GM19395 (cell line): ENCODE data around the gene DNAH8.
"Not testable (repeated sequence)": the region's sequence is repeated elsewhere in the genome, so short reads cannot be mapped to it uniquely, and the experiment has no call there.

Experiments used
- ATAC-seq: cut with Tn5 transposase; IDR thresholded peaks from one replicate; pipeline ENCODE4 v1.9.1; 2021; ENCODE audit warnings: mild to moderate bottlenecking, moderate library complexity; ENCODE audit not compliant: unreplicated experiment

DNAH8 gene

GRCh38 chr6:38715016-38715689, at the start of gene DNAH8:
Gene DNAH8, plus strand, starts transcription at chr6:38715311. Its CDS starts 7,499 bp downstream, at chr6:38722810.
- no peak for ATAC-seq

DNA sequence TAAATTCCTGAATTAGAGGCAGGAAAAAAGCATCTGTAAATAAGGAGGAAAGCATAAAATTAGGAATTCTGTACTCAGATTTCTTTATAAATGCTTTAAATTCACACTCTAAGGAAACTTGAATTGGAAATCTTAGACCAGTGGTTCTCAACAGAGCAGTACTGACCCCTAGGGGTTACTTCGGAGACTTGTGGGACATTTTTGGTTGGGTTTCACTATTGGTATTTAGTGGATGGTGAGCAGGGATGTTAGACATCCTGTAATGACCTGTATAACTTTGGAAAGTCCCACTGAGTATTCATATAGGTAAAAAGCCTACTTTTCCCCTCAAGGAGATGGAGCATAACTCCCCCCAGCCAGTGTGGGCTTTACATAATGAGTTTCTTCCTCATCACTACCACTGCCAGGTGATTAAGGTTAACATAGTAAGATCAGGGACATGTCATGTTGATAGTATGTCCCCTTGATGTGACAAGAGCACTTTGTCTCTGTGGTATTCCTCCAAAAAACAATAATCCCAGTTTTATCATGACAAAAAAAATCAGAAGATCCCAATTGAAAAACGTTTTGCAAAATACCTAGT, 43.1 kb upstream of the DNAH8 start:
- peak; percentile 77 for ATAC-seq

DNA sequence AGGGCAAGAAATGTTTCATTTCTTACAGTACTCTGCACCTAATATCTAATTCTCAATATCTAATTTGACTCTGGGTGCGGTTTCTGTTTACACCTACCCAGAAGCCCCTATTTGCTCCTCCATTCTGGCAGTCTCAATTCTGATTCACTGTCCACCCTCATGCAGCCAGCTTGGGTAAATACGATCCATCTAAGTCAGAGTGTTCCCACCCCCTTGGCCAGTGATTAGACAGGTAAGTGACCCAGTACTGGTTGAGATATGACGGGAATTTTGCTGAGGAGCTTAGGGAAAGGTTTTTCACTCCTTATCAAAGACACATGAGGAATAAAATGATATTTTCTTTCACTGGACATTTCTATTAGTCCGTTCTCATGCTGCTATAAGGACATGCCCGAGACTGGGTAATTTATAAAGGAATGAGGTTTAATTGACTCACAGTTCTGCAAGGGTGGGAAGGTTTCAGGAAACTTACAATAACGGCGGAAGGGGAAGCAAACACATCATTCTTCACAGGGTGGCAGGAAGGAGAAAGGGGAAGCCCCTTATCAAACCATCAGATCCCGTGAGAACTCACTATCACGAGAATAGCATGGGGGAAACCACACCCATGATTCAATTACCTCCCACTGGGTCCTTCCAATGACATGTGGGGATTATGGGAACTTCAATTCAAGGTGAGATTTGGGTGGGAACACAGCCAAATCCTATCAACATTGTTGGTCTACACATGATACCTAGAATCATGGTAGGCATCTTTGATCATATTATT, 41.5 kb upstream of the DNAH8 start:
- ATAC-seq: no peak

GRCh38 chr6:38676236-38676973, 38.7 kb upstream of the DNAH8 start:
- peak; percentile 56 for ATAC-seq

- no peak for ATAC-seq
Measured at GRCh38 chr6:38676974-38677544, 38.1 kb upstream of the DNAH8 start.

DNA sequence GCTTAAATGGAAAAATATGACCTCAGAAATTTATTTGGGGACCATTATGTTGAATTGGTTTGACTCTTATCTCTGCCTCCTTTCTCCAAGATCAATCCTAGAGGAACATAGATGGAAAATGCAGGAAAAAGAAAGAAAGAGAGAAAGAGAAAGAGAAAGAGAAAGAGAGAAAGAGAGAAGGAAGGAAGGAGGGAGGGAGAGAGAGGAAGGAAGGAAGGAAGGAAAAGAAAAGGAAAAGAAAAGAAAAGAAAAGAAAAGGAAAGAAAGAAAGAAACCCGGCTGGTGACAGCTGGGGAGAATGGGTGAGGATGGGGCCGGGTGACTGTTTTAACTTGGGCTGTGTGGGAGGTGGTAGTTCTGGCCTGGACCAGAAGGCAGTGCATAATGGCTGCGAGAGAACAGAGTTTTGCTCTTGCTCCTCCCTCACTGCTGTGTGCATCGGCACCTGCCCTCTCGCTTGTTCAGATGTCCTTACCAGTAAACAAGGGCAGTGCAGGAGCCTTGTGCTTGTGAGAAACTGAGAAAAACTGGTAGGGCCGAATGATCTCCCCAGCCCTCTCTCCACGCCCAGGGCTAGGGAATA, 36.8 kb upstream of the DNAH8 start:
- ATAC-seq: no peak

DNA sequence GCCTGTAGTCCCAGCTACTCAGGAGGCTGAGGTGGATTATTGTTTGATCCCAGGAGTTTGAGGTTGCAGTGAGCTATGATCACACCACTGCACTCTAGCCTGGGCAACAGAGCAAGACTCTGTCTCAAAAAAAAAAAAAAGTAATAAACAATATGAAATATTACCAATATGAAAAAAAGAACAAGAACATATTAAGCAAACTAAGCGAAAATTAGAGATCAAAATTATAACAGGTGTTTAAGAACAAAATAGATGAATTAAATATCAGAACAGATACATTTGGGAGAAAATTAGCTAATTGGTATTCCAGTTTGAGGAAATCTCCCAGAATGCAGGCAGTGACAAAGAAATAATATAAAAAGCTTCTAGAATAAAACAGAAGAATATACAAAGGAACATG, 35.4 kb upstream of the DNAH8 start:
- no peak for ATAC-seq

GRCh38 chr6:38681850-38682249, 33.3 kb upstream of the DNAH8 start:
- no peak for ATAC-seq

GRCh38 chr6:38684237-38684636, 30.9 kb upstream of the DNAH8 start:
- no peak for ATAC-seq

- ATAC-seq: no peak
Measured at GRCh38 chr6:38684904-38685303, 30.2 kb upstream of the DNAH8 start.

- ATAC-seq: no peak
Measured at GRCh38 chr6:38686270-38687042, 28.7 kb upstream of the DNAH8 start.

- ATAC-seq: no peak
Measured at GRCh38 chr6:38687043-38687353, 28.1 kb upstream of the DNAH8 start.

DNA sequence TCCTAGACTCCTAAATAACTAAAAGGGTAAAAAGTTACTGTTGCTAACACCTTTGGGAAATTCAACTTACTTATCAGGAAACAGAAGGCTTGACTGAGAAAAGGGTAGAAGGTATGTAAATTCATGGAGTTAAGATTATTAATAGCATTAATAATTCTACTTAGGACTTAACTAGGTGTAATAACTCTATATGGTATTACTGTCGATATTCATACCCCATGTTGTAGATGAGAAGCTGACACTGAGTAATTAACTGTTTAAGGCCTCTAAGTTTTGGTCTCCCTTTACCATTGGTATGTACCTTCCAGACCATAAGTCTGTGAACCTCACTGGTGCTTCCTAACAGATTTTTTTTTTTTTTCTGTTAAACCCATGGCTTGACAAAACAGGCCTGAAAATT, 27.6 kb upstream of the DNAH8 start:
- no peak for ATAC-seq

DNA sequence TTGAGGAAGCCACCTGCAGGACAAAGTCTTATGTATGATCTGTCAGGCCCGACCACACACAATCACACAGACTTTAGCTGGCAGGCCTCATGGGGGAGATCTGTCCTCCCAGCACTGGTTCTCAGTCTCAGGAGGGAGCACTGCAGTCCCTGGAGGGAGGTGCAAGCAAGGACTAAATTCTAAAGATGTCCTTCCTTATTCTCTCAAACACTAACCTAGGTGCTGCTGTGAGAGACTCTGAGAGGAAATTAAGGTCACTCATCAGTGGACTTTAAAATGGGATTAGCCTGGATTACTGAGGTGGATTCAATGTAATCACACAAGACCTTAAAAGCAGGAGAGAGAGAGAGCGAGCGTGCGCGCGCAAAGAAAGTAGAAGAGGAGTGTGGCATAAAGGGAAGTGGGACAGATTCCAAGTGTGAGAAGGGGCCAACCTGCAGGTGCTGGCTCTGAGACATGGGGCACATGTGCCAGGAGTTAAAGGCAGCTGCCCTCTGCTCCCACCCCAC, 26.5 kb upstream of the DNAH8 start:
- no peak for ATAC-seq

GRCh38 chr6:38695227-38695900, 19.7 kb upstream of the DNAH8 start:
- ATAC-seq: no peak

- ATAC-seq: no peak
Measured at GRCh38 chr6:38695933-38696332, 19.2 kb upstream of the DNAH8 start.

- ATAC-seq: no peak
Measured at GRCh38 chr6:38696345-38696744, 18.8 kb upstream of the DNAH8 start.

- no peak for ATAC-seq
Measured at GRCh38 chr6:38697846-38698245, 17.3 kb upstream of the DNAH8 start.

DNA sequence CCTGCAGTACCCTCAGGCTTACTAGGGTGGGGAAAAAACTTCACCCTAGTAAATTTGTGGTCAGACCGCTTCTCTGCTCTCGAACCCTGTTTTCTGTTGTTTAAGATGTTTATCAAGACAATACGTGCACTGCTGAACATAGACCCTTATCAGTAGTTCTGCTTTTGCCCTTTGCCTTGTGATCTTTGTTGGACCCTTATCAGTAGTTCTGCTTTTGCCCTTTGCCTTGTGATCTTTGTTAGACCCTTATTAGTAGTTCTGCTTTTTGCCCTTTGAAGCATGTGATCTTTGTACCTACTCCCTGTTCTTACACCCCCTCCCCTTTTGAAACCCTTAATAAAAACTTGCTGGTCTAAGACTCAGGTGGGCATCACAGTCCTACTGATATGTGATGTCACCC, 15.4 kb upstream of the DNAH8 start:
- ATAC-seq: not testable (repeated sequence)
